ENCODE results near the gene RFX4. TPM values are rescaled to one million over a fixed set of nuclear protein-coding genes. Genes with fewer than 3 reads are reported as not detected.
"Not testable (repeated sequence)": the region's sequence is repeated elsewhere in the genome, so short reads cannot be mapped to it uniquely, and the experiment has no call there.

RFX4 gene
- total RNA-seq, 1 experiment from 2014 or later: not detected

DNA sequence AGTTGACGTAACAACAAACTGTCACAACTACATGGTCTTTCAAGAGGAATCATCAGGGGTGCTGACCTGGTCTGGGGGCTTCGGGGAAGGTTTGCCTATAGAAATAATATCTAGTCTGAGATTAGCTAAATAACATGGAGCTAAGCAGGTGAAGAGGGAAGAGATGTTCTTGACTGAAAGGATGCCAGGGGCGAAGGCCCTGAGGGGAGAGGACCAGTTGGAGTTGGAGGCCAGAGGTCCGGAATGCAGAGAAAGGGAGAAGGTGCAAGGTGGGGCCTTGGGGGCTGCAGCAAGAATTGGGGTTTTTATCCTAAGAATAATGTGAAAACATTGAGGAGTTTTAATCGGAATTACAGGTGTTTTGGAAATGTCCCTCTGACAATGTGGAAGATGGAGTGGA lies 123.2 kb downstream of the RFX4 start:
- in situ Hi-C loops (cut with HindIII; ENCODE audit: low pct_unique_long_range_greater_than_20kb, low sequenced_read_pairs): no loop called here
- DNase-seq (ENCODE audit: low read depth, low spot score): no peak

DNA sequence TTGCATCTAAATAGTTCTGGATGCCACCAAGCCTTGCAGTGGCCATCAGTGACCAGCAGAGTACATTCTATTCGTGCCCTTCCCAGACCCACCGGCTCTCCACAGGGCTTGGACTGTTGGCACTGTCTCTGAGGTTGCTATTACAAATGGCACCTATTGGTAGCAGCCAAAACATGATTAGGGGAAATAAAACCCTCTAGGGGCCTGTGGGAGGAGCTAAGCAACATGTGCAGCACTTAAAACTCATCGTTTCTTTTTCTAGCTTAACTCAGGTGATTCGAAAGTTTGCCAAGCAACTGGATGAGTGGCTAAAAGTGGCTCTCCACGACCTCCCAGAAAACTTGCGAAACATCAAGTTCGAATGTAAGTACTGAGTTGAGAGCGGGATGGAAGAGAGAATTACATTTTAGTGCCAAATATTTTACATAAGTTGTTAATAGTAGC lies 126.3 kb downstream of the RFX4 start:
- in situ Hi-C loops (cut with HindIII; ENCODE audit: low pct_unique_long_range_greater_than_20kb, low sequenced_read_pairs): no loop called here

DNA sequence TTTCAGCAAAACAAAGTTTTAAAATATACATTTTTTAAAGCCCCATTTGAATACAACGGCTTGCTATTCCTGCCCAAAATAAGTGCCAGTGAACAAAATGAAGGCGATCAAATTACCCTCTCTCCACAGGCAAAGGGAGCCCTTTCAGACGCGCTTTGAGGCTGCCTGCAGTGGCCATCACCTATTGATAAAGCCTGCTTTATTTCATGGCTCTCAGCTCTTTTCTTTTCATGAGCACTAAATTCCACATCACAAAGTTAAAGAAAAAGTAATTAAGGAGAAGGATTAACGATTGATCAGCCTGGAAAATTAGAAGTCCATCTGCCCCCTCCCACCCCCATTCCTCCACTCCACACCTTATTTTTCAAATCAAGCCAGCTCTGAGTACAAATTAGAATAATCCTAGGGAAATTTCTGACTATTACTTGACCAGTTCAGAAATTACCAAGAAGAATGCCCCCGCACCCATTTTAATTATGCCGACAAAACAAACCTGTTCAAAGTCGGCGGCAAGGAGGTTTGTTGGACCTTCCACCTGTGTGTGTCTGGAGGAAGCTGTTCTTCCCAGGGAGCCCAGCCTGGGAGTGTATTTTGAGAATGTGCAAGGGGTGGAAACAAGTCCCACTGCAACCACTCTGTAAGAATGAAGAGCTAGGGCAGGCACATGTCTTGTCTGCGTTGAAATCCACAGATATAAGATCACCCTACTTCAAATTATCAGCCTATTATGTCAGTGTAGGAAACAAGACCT lies 127.5 kb downstream of the RFX4 start:
- no peak for DNase-seq (ENCODE audit: low read depth, low spot score)

More for the DNA sequence above, 126.3 kb downstream of the RFX4 start:
- peak; percentile 27 for DNase-seq (ENCODE audit: low read depth, low spot score)

DNA sequence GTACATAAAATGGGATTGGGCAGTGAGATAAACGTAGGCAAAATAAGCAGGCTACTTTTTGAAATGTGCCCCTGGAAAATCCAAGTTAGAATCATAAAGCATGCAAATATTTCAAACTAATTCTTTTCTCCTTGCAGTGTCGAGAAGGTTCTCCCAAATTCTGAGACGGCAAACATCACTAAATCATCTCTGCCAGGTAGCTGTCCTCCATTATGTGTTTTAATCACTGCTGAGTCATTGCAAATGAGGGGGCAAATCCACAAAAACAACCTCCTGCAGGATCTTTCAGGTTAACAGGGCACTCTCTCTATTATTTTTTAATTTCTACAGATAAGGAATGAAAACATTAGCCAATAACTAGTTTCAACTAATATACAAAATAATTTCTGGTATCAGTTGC lies 128.5 kb downstream of the RFX4 start:
- DNase-seq (ENCODE audit: low read depth, low spot score): no peak
- in situ Hi-C loops (cut with HindIII; ENCODE audit: low pct_unique_long_range_greater_than_20kb, low sequenced_read_pairs): no loop called here

More for the DNA sequence above, 127.5 kb downstream of the RFX4 start:
- in situ Hi-C loops (cut with HindIII; ENCODE audit: low pct_unique_long_range_greater_than_20kb, low sequenced_read_pairs): no loop called here

DNA sequence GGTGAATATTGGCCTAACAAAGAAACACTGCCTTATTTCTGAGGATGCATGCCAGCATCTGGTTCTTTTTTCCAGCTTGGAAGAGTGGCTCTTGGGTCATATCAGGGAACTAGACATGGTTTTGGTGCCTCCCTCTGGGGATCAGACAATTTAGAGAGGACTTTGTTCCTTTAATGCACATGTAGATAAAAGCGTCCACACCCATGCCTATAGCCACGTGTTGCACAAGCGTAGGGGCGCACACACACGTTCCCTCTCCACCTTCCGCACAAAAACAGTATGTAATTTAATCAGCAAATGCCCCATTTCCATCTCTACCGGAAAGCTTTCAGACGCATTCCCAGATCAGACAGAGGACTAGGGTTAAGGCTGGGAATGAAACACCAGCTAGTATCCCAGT lies 130.0 kb downstream of the RFX4 start:
- in situ Hi-C loops (cut with HindIII; ENCODE audit: low pct_unique_long_range_greater_than_20kb, low sequenced_read_pairs): no loop called here
- DNase-seq (ENCODE audit: low read depth, low spot score): no peak

DNA sequence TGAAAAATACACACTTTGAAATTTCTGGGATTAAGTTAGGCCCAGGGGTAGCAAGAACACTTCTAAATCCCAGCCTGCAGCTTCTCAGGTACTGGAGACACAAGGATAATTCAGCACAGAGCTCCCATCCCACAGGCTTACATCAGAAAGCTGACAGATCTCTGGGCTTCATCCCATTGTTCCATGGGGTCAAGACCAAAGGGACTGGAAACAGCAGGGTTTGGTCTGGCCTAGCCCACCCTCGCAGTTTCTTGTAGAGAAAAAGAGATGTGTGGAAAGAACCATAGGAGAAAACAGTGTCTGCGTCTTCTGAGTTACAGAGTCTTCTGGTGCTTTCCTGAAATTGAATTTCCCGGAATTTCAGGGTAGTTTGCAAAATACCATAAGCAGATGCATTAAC lies 132.1 kb downstream of the RFX4 start:
- in situ Hi-C loops (cut with HindIII; ENCODE audit: low pct_unique_long_range_greater_than_20kb, low sequenced_read_pairs): no loop called here
- DNase-seq (ENCODE audit: low read depth, low spot score): no peak

DNA sequence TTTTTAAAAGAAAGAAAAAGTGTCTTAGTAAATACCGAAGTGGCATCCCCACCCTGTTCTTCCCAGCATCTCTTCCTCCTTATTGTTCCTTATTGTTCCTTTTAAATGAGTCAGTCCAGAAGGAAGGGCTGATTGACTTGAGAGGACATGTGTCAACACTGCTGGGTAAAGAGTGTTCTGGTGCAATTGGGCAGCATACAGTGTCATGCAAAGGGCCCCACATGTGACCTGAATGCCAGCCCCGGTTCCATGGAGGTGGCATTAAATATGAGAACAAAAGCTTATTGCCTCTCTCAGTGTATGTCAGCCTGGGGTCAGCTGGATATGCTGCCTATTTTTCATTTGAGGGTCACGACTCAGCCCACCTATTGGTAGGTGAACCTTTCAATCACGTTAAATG lies 132.8 kb downstream of the RFX4 start:
- in situ Hi-C loops (cut with HindIII; ENCODE audit: low pct_unique_long_range_greater_than_20kb, low sequenced_read_pairs): no loop called here
- DNase-seq (ENCODE audit: low read depth, low spot score): no peak

DNA sequence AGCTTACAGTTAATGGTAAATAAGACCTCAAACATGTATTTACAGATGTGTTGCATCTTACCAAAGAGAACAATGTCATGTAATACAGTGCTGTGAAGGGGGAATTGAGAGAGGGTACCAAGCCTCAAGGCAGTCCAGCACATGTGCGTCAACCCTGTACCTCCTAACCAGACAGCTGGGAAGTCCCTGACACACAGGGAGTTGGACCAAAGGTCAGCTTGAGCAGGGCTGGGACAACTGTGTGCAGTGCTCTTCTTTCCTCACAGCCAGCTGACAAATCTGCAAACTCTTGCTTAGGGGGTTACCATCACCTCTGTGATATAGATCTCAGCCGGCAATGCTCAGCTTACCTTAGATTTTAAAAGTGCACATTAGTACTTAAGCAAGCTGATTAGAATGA lies 134.9 kb downstream of the RFX4 start:
- DNase-seq (ENCODE audit: low read depth, low spot score): no peak
- in situ Hi-C loops (cut with HindIII; ENCODE audit: low pct_unique_long_range_greater_than_20kb, low sequenced_read_pairs): no loop called here

DNA sequence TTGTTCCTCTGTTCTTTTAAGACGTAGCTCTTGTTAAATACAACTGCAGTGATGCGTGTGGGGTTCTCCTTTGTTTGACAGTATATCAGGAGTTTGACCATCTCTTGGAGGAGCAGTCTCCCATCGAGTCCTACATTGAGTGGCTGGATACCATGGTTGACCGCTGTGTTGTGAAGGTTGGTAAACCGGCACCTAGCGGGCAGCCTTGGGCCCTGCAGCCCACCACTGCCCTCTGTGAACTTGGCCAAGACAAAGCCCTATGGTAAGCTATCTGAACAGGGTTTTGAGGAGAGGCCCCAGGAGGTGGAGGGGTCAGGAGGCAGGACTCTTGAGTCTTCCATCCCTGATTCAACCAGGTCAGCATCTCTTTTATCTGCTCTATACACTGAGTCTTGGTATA lies 137.1 kb downstream of the RFX4 start:
- DNase-seq (ENCODE audit: low read depth, low spot score): peak; percentile 21
- in situ Hi-C loops (cut with HindIII; ENCODE audit: low pct_unique_long_range_greater_than_20kb, low sequenced_read_pairs): no loop called here

DNA sequence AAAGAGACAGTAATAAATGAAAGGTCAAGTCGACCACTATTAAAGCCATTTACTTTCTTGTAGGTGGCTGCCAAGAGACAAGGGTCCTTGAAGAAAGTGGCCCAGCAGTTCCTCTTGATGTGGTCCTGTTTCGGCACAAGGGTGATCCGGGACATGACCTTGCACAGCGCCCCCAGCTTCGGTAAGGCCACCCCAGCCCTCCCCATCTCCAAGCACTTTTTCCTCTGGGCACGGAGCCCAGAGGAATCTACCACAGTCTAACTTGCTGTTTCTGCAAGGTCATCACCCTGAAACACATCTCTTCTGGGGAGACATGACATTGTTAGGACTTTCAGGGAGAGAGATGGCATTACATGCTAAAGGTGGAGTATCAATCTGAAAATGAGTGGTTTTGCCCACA lies 137.9 kb downstream of the RFX4 start:
- DNase-seq (ENCODE audit: low read depth, low spot score): no peak
- in situ Hi-C loops (cut with HindIII; ENCODE audit: low pct_unique_long_range_greater_than_20kb, low sequenced_read_pairs): no loop called here

DNA sequence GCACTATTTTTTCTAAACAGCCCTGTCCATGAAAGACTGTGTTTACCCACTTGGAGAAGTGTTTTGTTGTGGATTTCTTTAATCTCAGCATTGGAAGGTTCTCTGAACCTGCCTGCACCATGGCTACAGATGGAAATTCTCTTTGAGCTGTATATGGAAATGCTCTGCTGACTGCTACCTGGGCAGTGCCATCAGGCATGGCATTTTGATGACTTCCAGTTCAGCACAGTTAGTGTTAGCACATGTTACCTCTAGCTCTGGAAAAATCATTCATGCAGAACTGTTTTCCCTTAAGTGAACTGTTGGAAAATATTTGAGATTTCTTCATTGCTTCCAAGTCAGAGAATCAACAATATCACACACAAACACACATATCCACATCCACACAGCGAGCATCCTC lies 139.1 kb downstream of the RFX4 start:
- DNase-seq (ENCODE audit: low read depth, low spot score): no peak
- in situ Hi-C loops (cut with HindIII; ENCODE audit: low pct_unique_long_range_greater_than_20kb, low sequenced_read_pairs): no loop called here

DNA sequence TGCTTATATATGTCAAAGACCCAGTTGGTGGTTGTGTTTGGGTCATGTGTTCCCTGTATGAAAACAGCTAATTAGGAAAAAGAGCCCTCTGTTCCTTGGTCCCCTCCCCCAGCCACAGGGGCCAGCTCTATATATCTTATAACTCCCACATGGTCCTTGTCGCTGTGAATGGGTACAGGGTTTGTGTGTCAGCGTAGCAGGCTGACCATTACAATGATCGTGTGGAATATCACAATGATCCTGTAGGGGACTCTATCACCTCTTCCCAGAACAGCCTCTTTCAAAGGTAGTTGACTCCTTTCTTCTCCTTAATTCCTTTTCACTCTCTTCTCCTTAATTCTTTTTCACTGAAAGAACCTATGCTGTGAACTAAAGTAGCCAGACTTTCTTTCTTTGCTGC lies 140.0 kb downstream of the RFX4 start:
- in situ Hi-C loops (cut with HindIII; ENCODE audit: low pct_unique_long_range_greater_than_20kb, low sequenced_read_pairs): no loop called here
- peak; percentile 24 for DNase-seq (ENCODE audit: low read depth, low spot score)

DNA sequence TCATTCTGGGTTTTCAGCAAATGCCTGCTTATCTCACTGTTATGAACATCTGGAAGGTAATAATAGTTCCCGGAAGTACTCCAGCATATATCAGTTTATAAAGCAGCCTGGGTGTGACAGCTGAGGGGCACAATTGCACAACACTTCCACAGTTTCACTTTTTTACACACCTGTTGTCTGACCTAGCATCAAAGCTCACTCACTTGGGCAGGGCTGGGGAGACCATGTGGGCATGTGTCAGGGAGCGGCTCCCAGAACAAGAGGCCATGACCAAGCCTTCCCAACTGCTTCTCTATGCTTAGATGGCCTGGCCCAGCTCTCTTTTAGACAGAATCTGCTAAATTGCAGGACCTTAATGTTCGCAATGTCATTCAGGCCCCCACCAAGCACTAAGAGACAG lies 140.6 kb downstream of the RFX4 start:
- in situ Hi-C loops (cut with HindIII; ENCODE audit: low pct_unique_long_range_greater_than_20kb, low sequenced_read_pairs): no loop called here
- DNase-seq (ENCODE audit: low read depth, low spot score): no peak

DNA sequence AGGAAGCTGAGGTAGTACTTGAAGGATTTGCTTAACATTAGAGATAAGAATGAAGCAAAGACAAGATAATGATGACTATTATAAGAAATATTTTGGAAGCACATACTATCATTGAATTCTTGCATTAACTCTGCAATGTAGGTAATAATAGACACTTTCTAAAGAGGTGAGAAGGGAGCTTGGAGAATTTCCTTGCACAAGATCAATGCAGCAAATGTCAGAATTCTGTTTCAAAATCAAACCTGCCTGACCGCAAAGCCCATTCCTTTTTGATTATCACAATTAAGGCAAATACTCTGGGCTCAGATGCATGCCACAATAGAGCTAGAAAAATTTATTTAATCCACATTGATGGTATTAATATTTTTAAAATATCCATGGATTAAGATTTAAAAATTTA lies 141.3 kb downstream of the RFX4 start:
- DNase-seq (ENCODE audit: low read depth, low spot score): no peak
- in situ Hi-C loops (cut with HindIII; ENCODE audit: low pct_unique_long_range_greater_than_20kb, low sequenced_read_pairs): no loop called here

DNA sequence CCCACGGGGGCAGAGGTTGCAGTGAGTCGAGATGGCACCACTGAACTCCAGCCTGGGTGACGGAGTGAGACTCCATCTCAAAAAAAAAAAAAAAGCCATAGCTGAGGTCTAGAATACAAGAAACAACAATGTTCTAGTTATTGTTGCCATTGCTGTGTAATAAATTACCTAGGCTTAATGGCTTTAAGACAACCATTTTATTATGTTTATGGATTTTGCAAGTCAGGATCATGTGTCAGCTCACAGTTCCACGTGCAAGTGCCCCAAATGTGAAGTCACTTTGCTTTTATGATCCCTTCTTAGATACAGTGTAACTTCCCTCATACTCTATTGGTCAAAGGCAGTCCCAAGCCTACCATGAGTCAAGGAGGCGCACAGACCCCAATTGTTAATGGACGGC lies 142.1 kb downstream of the RFX4 start:
- in situ Hi-C loops (cut with HindIII; ENCODE audit: low pct_unique_long_range_greater_than_20kb, low sequenced_read_pairs): no loop called here
- no peak for DNase-seq (ENCODE audit: low read depth, low spot score)

DNA sequence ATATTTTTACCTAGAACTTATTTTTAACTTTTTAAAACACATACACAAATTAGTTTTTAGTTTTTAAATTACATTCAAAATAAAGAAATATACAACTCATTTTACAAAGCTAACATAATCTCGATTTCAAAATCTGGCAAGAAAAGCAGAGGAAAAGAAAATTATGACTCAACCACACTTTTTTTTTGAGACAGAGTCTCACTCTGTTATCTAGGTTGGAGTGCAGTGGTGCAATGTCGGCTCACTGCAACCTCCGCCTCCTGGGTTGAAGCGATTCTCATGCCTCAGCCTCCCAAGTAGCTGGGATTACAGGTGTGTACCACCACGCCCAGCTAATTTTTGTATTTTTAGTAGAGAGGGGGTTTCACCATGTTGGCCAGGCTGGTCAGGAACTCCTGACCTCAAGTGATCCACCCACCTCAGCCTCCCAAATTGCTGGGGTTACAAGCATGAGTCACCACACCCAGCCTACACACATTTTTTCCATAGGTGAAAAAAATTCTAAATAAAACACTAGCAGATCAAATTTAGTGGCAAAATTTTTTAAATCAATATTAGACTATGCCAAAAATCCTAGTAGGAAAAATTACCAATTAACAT lies 143.9 kb downstream of the RFX4 start:
- DNase-seq (ENCODE audit: low read depth, low spot score); in situ Hi-C loops (cut with HindIII; ENCODE audit: low pct_unique_long_range_greater_than_20kb, low sequenced_read_pairs): not testable (repeated sequence)

DNA sequence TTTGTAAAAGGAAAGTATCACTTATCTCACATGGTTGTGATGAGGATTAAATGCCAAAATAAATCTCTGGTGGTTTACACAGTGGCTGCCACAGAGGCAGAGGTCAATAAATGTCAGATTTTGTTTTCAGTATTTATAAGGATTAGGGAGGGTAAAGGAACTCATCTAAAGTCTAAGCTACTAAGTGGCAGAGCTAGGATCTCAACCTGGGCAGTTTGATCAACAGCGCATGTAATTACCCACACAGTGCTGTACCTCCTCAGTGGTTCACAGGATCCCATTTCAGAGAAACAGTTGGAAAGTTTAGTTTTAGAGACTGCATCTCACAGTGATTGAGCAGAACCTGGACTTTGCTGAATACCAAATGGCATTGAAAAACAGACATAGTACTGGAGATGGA lies 146.8 kb downstream of the RFX4 start:
- no peak for DNase-seq (ENCODE audit: low read depth, low spot score)
- in situ Hi-C loops (cut with HindIII; ENCODE audit: low pct_unique_long_range_greater_than_20kb, low sequenced_read_pairs): no loop called here

DNA sequence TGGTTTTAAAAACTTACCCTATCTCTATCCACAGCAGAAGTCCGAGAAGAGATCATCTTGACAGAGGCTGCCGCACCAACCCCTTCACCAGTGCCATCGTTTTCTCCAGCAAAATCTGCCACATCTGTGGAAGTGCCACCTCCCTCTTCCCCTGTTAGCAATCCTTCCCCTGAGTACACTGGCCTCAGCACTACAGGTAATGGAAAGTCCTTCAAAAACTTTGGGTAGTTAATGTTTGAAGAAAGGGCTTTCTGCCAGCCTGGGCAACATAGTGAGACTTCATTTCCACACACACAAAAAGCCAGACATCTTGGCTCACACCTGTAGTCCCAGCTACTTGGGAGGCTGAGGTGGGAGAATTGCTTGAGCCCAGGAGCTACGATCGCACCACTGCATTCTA lies 150.1 kb downstream of the RFX4 start:
- DNase-seq (ENCODE audit: low read depth, low spot score): no peak
- in situ Hi-C loops (cut with HindIII; ENCODE audit: low pct_unique_long_range_greater_than_20kb, low sequenced_read_pairs): no loop called here

DNA sequence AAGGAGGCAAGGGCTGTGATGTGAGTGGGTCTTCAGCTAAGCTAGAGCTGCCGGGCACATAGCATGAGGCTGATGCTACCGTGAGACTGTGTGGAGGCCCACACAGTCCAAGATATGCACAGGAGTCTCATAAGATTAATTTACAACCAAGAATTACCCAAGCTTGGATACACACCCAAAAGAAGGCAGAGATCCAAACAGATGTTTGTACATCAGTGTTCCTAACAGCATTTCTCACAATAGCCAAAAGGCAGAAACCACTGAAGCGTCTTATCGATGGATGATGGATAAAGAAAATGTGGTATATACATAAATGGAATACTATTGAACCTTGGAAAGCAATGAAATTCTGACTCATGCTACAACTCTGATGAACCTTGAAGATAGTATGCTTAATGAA lies 150.9 kb downstream of the RFX4 start:
- DNase-seq (ENCODE audit: low read depth, low spot score): no peak
- in situ Hi-C loops (cut with HindIII; ENCODE audit: low pct_unique_long_range_greater_than_20kb, low sequenced_read_pairs): no loop called here
